SK-N-SH treated with all-trans-retinoic acid at 6 μM for 48 hours (cell line): ENCODE measurements around the gene SF3B5.
"Not testable (repeated sequence)": the region's sequence is repeated elsewhere in the genome, so short reads cannot be mapped to it uniquely, and the experiment has no call there.

Experiments used
- ATAC-seq: fragments of 200-7000 bp; cut with Tn5 transposase; 3 replicates; pipeline ENCODE4 v1.9.1; 2020; ENCODE audit warnings: mild to moderate bottlenecking, moderate library complexity
- ARNTL ChIP-seq: fragments of 450-650 bp; formaldehyde crosslinking; IDR thresholded peaks from 2 replicates; pipeline ENCODE4 v1.5.0; 2020; ENCODE audit warnings: low read depth, mild to moderate bottlenecking, moderate library complexity, borderline replicate concordance
- BACH2 ChIP-seq: fragments of 250-450 bp; sonication (Bioruptor Pico); IDR thresholded peaks from 2 replicates; pipeline ENCODE4 v1.9.0; 2021; ENCODE audit warnings: mild to moderate bottlenecking, borderline replicate concordance
- CSDC2 ChIP-seq: fragments of 250-450 bp; sonication (Bioruptor Pico); IDR thresholded peaks from 2 replicates; pipeline ENCODE4 v1.5.0; 2020; ENCODE audit warnings: mild to moderate bottlenecking, moderate library complexity
- CSRNP3 ChIP-seq: fragments of 250-450 bp; sonication (Bioruptor Pico); IDR thresholded peaks from 2 replicates; pipeline ENCODE4 v1.5.1; 2021; ENCODE audit warnings: mild to moderate bottlenecking, moderate library complexity
- ESRRG ChIP-seq: fragments of 250-450 bp; sonication (Bioruptor Pico); IDR thresholded peaks from 2 replicates; pipeline ENCODE4 v1.6.1; 2021; ENCODE audit warnings: mild to moderate bottlenecking
- GLIS3 ChIP-seq: fragments of 250-450 bp; sonication (Bioruptor Pico); IDR thresholded peaks from 2 replicates; pipeline ENCODE4 v1.5.0; 2020; ENCODE audit warnings: mild to moderate bottlenecking, moderate library complexity
- ISL1 ChIP-seq: fragments of 250-450 bp; sonication (Bioruptor Pico); IDR thresholded peaks from 2 replicates; pipeline ENCODE4 v2.1.2; 2022; ENCODE audit warnings: mild to moderate bottlenecking, moderate library complexity
- OSR1 ChIP-seq: fragments of 250-450 bp; sonication (Bioruptor Pico); IDR thresholded peaks from 2 replicates; pipeline ENCODE4 v1.8.0; 2022; ENCODE audit warnings: moderate library complexity, mild to moderate bottlenecking, inconsistent platforms
- PPARA ChIP-seq: fragments of 250-450 bp; sonication (Bioruptor Pico); IDR thresholded peaks from 2 replicates; pipeline ENCODE4 v1.5.0; 2020; ENCODE audit warnings: mild to moderate bottlenecking, borderline replicate concordance
- RARB ChIP-seq: fragments of 250-450 bp; sonication (Bioruptor Pico); IDR thresholded peaks from 2 replicates; pipeline ENCODE4 v1.8.0; 2021; ENCODE audit warnings: mild to moderate bottlenecking, moderate library complexity
- SNAI2 ChIP-seq: fragments of 250-450 bp; sonication (Bioruptor Pico); IDR thresholded peaks from 2 replicates; pipeline ENCODE4 v1.5.0; 2020; ENCODE audit warnings: mild to moderate bottlenecking, moderate library complexity
- TCF4 ChIP-seq: fragments of 250-450 bp; sonication (Bioruptor Pico); IDR thresholded peaks from 2 replicates; pipeline ENCODE4 v1.8.0; 2021; ENCODE audit warnings: mild to moderate bottlenecking, moderate library complexity, borderline replicate concordance
- TSHZ2 ChIP-seq: fragments of 250-450 bp; sonication (Bioruptor Pico); IDR thresholded peaks from 2 replicates; pipeline ENCODE4 v1.5.0; 2020; ENCODE audit warnings: mild to moderate bottlenecking, moderate library complexity
- ZFP3 ChIP-seq: fragments of 250-450 bp; sonication (Bioruptor Pico); IDR thresholded peaks from 2 replicates; pipeline ENCODE4 v1.5.0; 2020; ENCODE audit warnings: mild to moderate bottlenecking, moderate library complexity
- ZFP30 ChIP-seq: fragments of 450-650 bp; formaldehyde crosslinking; IDR thresholded peaks from 2 replicates; pipeline ENCODE4 v1.5.0; 2022; ENCODE audit warnings: mild to moderate bottlenecking, moderate library complexity
- ZNF70 ChIP-seq: fragments of 450-650 bp; formaldehyde crosslinking; IDR thresholded peaks from 2 replicates; pipeline ENCODE4 v1.5.0; 2020; ENCODE audit warnings: mild to moderate bottlenecking, moderate library complexity
- ZNF8 ChIP-seq: fragments of 450-650 bp; formaldehyde crosslinking; IDR thresholded peaks from 2 replicates; pipeline ENCODE4 v1.5.0; 2020; ENCODE audit warnings: mild to moderate bottlenecking, moderate library complexity

The SF3B5 gene

GRCh38 chr6:144133225-144133821 lies 38.0 kb upstream of the SF3B5 start:
- no peak for ATAC-seq
- no peak for TF ChIP-seq CSRNP3 (CRISPR knock-in tag)
- TF ChIP-seq OSR1 (CRISPR knock-in tag): no peak
- TF ChIP-seq GLIS3: no peak
- no peak for TF ChIP-seq BACH2
- no peak for TF ChIP-seq ZFP3 (CRISPR knock-in tag)
- TF ChIP-seq ZFP30 (CRISPR knock-in tag): no peak

GRCh38 chr6:144132167-144132690 lies 36.9 kb upstream of the SF3B5 start:
- not testable (repeated sequence) for ATAC-seq

GRCh38 chr6:144131248-144131709 lies 35.9 kb upstream of the SF3B5 start:
- peak; percentile 62 for ATAC-seq
- TF ChIP-seq ISL1 (CRISPR knock-in tag) (peak; percentile 63), GLIS3 (no peak)

GRCh38 chr6:144129469-144129868 lies 34.1 kb upstream of the SF3B5 start:
- TF ChIP-seq PPARA (CRISPR knock-in tag) (no peak), CSDC2 (CRISPR knock-in tag) (no peak), ZNF8 (CRISPR knock-in tag) (no peak), ESRRG (CRISPR knock-in tag) (no peak), OSR1 (CRISPR knock-in tag) (no peak), ZNF70 (no peak), ARNTL (CRISPR knock-in tag) (no peak), TSHZ2 (no peak), CSRNP3 (CRISPR knock-in tag) (no peak)

GRCh38 chr6:144127097-144127496 lies 31.7 kb upstream of the SF3B5 start:
- TF ChIP-seq RARB (CRISPR knock-in tag) (no peak), TSHZ2 (no peak), ZNF8 (CRISPR knock-in tag) (no peak), TCF4 (CRISPR knock-in tag) (no peak), ZFP30 (CRISPR knock-in tag) (no peak), SNAI2 (CRISPR knock-in tag) (no peak), GLIS3 (no peak), CSDC2 (CRISPR knock-in tag) (no peak), BACH2 (no peak)
- ATAC-seq: no peak

More at GRCh38 chr6:144129469-144129868, 34.1 kb upstream of the SF3B5 start:
- no peak for ATAC-seq
